ENCODE measurements around the gene ZFP57.

DNA sequence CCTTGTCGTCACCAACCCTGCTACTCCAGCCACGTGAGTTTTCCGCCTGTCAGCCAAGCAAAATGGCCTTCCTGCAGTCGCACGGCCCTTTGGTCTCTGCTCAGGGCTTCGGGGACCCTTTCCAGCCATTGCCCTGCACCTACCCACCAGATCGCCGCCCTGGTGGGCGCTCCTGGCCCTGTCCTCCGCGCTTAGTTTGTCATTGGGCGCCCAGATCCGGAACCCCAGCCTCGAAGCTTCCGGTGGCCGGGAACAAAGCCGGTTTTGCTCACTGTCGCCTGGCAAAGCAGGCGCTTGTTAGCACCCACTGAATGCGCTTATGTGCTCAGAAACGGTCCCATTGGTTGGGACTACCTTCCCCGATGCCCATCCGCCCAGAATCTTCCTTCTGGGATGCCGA, 536 bp downstream of the ZFP57 start:
- TF ChIP-seq, protein P1, sequence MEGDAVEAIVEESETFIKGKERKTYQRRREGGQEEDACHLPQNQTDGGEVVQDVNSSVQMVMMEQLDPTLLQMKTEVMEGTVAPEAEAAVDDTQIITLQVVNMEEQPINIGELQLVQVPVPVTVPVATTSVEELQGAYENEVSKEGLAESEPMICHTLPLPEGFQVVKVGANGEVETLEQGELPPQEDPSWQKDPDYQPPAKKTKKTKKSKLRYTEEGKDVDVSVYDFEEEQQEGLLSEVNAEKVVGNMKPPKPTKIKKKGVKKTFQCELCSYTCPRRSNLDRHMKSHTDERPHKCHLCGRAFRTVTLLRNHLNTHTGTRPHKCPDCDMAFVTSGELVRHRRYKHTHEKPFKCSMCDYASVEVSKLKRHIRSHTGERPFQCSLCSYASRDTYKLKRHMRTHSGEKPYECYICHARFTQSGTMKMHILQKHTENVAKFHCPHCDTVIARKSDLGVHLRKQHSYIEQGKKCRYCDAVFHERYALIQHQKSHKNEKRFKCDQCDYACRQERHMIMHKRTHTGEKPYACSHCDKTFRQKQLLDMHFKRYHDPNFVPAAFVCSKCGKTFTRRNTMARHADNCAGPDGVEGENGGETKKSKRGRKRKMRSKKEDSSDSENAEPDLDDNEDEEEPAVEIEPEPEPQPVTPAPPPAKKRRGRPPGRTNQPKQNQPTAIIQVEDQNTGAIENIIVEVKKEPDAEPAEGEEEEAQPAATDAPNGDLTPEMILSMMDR (optimal IDR thresholded peaks at IDR 0.05 in 1 of 3, IDR thresholded peaks at IDR 0.05 in 1 of 3, conservative IDR thresholded peaks at IDR 0.05 in 1 of 3; ENCODE audit: extremely low read depth in 1 of 3, insufficient read depth in 2 of 3, low read length in 3 of 3), result no peak
- TF ChIP-seq EZH2 (IDR thresholded peaks at IDR 0.05; ENCODE audit: low read length), result no peak
